Measurements from ENCODE around the gene ELOB.
"Not testable (repeated sequence)": the region's sequence is repeated elsewhere in the genome, so short reads cannot be mapped to it uniquely, and the experiment has no call there.

The ELOB gene

DNA sequence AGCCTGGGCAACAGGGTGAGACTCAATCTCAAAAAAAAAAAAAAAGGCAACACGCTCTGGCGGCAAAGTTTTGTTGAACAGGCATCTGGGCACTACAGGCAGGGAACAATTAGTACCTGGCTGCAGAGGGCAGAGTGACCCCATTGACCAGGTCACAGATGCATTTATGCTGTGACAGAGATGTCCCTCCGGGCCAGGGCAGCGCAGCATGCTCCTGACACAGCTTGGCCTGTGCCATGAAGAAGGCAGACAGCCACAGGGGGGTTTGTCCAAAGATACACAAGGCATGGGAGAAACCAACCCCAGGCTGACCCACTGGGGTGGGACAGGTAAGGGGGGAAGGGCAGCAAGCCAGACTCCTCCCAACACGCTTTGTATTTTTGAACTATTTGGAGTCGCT lies 32.4 kb downstream of the ELOB start:
- no peak for DNase-seq

DNA sequence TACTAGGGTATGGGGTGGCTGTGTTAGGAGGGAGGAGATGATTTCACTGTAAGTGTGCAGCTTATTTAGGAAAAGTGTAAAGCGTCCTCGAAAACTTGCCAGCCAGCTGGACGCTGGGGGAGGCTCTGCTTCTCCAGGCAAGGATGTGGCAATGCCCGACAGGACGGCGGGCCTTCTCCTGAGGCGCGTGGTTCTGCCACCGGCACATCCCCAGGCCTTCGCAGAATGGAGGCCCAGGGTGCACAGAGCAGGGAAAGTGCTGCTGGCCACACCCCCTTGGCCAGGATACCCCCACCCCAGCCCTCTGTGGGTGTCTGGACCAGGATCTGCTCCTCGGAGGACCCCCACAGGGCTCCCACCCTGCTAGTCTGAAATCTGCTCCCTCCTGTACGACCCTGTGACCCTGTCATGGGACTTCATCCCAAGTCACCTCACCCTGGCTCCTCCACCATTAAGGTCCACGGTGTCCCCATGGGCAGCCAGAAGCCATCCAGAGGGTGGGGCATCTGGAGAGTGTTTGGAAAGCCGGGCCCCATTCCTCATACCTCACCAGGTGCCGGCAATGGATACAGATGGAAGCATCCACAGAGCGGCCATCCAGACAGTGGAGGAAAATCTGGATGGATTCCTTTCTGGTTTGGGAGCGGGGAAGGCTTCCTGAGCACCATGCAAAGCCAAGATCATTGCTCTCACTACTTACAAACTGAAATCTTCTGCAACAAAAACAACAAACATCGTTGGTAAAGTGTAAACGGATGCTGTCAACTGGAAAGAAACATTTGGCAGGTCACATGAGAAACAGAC lies 33.9 kb downstream of the ELOB start:
- DNase-seq: no peak

DNA sequence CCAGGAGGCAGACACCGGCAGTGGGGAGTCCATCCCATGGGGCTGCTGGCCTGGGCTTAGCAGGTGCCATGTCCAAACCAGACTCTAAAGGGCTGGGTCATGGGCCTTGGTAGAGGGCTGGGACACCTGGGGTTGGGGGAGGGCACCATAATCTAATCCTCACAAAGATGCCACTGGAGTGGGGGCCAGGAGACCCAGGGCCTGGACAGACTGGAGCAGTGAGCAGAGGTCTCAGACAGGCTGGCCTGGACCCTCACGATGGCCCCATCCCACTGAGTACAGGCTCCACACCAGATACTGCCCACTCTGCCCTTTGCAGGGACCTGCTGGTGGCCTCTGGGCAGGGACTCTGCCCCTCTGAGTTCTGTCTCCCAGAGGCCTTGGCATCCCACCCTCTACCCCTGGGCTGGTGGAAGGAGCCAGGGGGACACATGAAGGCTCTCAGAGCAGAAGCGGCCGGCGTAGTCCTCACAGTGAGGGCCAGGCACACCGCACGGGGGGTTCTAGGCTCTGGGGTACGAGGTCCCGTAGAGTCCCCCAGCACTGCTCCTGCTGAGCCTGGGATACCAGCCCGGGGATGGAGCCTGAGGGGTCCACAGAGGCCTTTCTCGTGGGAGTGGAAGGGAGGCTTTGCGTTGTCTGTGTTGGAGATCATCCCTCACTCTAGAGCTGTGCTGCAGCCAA lies 34.6 kb downstream of the ELOB start:
- DNase-seq: no peak

DNA sequence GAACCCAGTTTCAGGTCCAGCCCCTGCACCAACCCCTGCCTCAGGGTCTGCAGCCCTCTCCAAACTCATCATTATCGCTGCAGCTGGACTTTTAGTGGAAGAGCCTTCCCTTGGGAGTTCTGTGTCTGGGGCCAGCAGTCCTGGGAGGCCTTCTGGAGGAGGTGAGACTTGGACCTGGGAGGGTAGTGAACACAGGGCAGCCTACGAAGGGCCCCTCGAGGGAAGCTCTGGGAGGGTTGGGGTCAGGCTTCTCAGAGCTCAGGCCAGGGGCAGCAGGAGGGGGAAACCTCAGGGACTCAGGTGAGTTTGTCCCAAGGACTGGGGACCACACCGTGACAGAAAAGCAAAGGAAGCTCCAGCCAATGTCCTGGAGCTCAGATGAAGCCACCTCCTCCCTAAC lies 35.9 kb downstream of the ELOB start:
- no peak for DNase-seq

DNA sequence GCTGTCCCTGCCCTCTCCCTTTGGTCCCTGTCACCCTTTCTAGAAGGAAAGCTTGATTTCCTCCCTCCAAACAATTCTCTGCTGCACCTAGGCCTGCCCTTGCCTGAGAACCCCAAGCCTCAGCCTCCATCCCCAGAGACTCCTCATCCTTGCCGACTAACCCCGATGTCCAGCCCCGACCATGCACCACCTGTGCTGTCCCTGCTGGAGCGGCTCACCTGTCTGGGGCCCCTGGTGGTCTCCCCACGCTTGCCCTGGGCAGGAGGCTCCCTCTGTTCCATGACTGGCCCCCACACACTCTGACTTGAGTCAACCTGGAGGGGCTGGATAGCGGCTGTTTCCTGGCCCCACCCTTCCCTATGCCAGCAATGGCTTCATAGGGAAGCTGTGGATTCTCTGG lies 36.6 kb downstream of the ELOB start:
- no peak for DNase-seq

DNA sequence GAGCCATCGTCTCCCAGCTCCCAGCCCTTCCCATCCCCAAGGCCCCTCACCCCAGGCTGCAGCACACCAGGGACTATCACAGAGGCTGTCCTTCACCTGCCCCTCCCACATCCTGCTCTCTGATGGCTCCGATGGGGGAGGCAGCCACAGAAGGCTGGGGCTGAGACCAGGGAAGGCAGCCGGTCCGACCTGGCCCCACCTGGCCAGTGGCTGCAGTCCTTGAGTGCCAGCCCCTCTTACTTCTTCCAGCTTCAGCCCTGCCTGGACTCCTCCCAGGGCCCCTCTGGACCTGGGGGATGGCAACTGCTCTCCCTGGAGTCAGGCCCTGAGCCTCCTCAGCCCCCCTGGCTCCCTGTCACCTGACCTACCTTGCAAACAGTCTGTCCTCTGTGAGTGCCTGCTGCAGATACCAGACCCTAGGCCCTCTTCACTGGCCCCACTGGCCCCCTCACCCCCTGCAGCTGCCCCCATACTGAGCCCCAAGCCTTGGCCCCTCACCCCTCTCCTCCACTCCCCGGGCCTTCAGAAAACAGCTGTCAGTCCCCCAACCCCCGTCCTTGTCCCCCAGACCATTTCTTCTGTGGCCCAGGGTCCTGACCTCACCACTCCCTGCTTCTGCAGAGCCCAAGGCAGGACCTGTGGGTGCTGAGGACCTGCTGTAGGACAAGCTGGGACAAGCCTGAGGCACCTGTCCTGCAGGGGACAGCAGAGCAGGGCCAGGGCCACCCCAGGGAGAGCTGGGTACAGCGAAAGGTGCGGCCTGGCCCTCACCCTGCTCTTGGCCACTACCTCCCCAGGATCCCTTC lies 37.3 kb downstream of the ELOB start:
- DNase-seq: no peak

DNA sequence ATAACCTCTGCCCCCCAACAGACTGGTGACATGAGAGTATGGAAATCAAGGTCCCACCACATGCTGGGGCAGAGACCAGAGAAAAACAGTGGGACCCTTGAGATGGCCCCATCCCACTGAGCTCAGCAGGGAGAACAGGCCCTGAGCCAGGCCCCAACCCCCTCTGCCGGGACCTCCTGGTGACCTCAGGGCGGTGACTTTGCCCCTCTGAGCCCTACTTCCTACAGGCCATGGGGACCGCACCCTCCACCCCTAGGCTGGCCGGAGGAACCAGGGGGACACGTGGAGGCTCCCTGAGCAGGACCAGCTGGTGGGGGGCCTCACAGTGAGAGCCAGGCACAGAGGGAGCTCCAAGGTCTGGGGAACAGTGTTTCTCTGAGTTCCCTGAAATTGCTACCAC lies 38.5 kb downstream of the ELOB start:
- DNase-seq: no peak

DNA sequence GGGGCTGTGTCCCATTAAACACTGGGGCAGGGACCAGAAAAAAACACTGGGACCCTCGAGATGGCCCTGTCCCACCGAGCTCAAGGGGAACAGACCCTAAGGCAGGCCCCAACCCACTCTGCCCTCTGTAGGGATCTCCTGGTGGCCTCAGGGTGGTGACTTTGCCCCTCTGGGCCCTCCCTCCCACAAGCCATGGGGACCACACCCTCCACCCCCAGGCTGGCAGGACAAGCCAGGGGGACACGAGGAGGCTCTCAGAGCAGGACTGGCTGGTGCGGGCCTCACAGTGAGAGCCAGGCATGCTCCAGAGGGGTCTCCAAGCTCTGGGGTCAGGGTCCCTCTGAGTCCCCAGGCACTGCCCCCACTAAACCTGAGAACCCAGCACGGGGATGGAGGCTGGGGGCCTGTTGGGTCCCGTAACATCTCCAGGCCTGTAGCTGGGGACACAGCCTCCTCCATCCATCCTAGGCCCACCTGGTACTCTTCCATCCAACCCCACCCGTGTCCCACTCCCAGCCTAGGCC lies 39.1 kb downstream of the ELOB start:
- no peak for DNase-seq

DNA sequence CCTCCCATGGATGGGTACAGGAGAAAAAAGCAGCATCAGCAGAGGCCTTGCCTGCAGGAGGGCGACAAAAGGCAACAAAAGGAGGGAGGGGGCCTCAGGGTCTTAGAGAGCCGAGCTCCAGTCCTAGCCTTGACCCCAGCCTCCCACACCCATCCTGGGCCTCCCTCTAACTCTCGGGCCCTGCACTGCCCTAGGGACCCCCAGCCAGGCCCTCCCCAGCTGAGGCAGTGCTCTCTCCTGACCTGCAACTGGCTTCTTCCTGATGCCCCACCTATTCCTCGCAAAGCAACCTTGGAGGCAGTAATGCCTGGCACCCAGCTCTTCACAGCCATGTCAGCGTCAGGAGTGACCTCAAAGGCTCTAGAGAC lies 39.9 kb downstream of the ELOB start:
- no peak for DNase-seq

DNA sequence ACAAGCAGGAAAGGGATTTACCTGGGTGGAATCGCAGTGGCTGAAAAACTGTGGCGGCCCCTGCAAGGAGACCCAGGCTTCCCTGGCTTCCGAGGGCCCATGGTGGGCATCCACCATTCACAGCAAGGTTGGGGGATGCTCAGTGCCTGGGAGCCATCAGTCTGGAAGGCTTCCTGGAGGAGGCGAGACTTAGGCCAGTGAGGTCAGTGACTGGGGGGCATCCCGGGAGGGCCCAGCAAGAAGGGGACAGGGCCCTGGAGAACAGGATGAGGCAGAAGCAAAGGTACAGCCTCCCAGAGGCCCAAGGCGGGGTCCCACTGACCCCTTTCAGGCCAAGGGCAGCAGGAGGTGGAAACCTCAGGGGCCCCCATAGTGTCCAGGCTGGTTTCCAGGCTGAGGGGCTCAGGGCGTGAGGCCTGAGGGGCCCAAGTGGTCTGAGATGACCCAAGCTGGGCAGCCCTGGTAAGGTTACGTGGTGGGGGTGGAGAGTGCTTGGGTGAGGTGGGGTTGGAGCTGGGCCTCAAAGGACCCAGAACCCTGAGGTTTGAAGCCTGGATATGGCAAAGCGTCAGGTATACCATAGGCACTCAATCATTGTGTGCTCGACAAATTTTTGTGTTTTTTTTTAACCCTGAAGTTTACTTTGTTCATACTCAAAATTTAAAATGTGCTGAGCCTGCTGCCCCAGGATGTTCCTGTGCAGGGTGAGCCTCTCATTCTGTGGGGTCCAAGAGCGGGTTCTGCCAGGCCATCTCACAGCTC lies 40.4 kb downstream of the ELOB start:
- DNase-seq: no peak

DNA sequence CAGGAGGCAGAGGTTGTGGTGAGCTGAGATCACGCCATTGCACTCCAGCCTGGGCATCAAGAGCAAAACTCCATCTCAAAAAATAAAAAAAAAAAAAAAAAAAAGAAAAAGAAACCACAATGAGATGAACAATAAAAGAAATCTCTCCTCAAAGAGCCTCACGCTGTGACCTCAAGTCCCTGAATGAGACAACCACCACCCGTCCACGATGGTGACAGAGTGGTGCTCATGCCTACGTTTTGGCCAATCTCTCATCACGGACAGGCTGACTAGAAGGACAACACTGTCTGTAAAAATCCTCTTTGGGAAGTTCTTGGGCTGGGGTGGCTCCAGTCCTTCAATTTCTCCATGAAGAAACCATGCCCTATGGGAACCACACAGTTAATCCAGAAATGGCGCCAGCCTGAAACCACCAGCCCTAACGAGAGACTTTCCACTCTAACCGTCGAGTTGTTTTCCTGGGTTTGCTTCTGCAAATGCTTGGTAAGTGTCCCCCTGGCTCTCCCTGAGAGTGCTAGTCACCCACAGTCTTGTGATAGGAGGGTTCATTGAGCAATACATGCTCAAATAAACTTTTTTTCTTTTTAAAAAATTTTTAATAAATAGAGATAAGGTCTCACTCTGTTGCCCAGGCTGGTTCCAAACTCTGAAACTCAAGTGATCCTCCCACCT lies 42.1 kb downstream of the ELOB start:
- no peak for DNase-seq

DNA sequence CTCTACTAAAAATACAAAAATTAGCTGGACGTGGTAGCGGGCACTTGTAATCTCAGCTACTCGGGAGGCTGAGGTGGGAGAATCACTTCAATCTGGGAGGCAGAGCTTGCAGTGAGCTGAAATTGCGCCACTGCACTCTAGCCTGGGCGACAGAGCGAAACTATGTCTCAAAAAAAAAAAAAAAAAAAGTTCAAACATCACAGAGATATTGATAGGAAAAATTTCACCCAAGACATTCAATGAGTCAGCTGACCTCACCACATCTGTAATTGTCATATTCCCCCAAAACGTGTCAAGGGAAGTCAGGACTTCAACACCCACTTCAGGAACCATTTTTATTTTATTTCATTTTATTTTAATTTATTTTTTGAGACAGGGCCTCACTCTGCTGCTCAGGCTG lies 49.0 kb downstream of the ELOB start:
- no peak for DNase-seq

DNA sequence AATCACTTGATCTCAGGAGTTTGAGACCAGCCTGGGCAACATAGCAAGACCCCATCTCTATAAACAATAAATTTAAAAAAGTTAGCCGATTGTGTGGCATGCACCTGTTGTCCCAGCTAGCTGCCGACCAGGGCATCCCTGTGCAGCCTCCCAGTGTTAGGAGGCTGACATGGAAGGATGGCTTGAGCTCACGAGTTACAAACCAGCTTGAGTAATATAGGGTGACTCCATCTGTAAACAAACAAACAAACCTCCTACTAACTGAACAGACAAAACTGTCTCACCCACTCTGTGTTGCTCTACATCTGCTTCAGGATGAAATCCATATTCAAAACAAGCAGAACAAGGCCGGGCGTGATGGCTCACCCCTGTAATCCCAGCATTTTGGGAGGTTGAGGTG lies 50.2 kb downstream of the ELOB start:
- no peak for DNase-seq

DNA sequence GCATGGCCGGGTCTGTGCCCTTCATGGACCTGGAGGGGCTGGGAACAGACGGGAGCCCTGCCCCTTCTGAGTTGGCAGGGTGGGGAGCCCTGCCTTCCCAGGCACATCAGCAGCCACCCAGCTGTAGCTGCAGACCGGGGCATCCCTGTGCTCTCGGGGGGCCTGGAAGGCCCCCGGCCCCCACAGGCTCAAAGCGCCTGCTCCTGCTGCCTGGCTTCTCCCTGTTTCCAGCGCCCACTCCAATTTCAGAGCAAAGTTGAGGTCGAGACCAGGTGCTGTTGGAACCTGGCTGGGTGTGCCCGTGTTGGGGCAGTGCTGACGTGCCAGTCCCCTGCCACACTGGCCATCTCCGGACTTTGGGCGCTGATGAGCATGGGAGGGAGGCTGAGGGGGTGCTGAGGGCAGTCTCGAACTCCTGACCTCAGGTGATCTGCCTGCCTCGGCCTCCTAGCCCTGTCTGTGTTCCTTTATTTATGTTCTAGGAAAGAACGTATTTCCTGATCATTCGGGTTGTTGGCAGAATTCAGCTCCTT lies 52.2 kb downstream of the ELOB start:
- DNase-seq: no peak

DNA sequence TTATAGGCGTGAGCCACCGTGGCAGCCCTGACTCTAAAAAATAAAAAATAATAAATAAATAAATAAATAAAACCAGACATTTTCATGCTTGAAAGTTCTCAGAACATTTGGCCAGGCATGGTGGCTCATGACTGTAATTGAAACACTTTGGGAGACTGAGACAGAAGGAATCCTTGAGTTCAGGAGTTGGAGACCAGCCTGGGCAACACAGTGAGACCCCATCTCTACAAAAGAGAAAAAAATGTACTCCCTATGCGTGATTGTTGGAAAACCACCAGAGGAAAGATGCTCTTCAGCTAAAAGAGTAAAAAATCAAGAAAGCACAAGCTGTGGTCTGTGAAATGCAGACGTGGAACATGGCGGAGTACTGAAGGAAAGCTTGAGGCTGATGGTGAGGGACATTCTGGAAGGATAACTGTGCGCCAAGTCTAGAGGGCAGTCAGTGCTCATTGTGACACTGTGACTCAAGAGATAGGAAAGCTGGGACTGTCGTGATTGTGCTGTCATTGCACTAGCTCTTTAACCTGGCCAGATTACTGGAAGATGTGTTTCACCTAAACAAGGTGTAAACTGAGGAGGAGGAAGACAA lies 52.9 kb downstream of the ELOB start:
- no peak for DNase-seq

DNA sequence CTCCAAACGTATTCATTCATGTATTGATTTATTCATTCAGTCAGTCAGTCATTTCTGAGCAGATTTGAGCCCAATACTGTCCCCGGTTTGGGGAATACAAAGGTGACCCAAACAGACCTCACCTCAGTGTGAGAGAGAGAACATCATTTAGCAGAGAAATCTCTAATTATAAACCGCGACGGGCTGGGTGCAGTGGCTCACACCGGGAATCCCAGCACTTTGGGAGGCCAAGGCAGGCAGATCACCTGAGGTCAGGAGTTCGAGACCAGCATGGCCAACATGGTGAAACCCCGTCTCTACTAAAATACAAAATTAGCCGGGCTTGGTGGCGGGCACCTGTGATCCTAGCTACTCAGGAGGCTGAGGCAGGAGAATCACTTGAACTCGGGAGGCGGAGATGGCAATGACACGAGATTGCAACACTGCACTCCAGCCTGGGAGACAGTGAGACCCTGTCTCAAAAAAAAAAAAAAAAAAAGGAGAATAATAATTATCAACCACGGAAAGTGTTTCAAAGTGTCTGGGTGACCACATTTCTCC lies 55.4 kb downstream of the ELOB start:
- not testable (repeated sequence) for DNase-seq
